Activated naive CD8-positive, alpha-beta T cell treated with anti-CD3 and anti-CD28 coated beads, Interleukin-2, amount 50 U/mL, for 16 hours (primary cell): ENCODE measurements around the gene TKTL1.

Experiments used
- DNase-seq: peaks from one replicate; pipeline ENCODE4 v3.0.0-alpha.2; 2020; ENCODE audit warnings: low read depth, low spot score

The TKTL1 gene

DNA sequence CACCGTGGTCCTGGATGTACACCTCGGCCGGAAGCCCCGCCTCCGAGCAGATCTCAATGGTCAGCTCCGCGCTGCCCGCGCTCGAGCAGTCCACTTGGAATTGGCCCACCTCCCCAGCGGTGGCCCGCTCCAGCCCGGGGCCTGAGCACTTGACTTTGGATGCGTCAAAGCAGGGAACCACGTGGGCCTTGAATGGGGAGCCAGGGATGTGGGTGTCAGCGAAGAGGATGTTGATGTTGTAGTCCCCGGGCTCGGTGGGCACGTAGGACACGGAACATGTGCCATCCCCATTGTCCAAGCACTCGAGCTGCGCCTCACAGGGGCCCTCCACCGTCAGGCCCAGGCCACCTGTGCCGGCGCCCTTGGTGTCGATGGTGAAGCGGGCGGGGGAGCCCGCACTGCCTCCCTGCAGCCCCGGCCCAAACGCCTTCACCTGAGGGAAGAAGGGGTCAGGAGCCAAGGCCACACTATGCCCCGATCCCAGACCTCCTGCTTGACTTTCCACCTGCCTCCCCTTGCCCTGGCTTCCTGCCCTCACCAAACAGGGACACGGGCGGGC, 64.6 kb downstream of the TKTL1 start:
- no peak for DNase-seq

DNA sequence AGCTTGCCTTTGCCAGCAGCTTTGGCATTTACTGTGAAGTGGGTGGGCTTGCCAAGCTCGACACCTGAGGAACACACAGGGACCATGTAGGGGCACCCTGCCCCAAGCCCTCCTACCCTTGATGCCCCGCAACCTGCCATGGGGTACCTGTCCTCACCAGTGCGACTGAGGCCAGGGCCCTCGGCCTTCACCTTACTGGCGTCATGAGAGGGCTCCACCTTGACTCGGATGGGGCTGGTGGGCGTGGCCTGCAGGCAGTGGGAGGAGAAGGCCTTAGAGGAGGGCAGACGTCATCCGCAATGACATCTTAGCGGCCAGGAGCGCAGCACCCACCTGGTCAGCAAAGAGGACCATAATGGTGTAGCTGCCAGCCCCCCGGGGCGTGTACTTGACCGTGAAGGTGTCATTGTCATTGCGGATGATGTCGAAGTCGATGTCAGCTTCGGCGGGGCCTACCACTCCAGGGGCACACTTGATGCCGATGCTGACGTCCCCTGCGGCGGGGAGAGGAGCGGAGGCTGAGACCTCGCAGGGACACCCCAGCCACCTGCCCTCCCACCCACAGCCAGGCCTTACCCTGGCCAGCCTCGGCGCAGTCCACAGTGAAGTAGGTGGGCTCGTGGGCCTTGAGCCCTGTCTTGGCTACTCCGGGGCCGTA, 66.6 kb downstream of the TKTL1 start:
- no peak for DNase-seq

DNA sequence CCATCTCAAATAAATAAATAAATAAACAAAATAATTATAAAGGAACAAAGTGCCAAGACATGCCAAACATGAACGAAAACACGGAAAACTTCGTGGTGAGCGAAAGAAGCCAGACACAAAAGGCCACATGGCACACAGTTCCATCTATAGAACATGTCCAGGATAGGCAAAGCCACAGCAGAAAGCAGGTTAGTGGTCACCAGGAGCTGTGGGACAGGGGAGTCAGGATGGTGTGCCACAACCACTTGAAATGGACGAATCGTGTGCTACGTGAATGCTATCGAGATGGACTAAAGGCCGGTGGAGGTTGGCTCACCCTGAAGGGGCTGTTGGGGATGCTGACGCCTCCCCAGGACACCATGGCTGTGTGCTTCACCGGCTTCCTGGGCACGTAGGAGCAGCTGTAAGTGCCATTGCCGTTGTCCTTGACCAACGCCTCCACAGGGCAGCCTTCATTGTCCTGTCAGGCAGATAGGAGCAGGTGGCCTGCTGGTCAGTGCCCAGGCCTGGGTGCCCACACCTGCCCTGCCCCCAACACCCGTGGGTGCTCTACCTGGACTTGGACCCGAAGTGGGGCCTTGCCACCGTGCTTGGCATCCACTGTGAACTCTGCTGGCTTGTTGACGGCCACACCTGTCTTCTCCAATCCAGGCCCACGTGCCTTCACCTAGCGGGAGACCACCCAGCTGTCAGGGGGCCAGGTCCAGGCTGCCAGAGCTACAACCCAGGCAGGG, 68.3 kb downstream of the TKTL1 start:
- DNase-seq: no peak

DNA sequence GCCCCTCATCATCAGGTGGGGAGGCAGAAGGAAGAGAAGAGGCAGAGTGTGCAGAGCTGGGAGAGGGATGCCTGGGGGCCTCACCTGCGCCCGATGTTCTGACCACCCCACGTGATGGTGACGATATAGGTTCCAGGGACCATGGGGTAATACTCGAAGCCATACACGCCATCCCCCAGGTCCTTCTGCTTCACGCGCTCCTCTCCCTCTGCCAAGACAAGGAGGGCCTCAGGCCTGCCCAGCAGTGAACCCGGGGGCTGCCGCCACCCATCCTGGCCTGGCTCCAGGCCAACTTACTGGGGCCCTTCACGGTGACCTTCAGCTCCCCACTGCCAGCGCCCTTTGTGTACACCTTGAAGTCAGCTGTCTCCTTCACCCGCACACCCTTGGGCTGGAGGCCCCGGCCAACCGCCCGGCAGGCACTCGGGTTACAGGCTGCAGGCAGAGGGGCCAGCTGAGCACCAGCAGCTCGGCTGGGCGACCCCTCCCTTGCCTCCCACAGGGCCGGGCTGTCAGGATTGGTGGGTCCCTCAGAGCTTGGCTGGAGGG, 69.5 kb downstream of the TKTL1 start:
- no peak for DNase-seq

DNA sequence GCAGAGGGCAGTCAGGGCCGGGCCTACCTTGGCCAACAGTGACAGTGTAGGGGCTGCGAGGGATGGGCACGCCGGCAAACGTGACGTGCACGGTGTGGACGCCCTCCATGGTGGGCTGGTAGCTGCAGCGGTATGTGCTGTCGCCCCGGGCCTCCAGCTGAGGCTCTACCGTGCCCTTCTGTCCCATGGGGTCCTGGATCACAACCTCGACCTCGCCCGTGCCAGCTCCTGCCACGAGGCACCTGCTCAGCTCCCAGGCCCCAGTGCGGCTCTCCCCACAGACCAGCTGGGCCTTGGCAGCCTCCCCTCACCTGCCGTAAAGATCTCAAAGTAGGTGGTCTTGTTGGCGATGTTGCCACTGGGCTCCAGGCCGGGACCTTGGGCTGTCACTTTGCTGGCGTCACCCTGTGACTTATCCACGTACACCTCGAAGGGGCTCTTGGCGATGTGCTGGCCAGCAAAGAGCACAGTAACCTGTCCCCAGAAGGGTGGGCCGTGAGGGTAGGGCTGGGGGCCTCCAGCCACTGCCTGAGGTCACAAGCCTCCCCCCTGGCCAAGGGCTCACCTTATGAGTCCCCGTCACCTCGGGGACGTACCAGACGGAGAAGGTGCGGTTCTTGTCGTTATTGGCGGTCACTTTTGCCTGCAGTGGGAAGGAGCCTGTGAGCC, 70.5 kb downstream of the TKTL1 start:
- DNase-seq: no peak

DNA sequence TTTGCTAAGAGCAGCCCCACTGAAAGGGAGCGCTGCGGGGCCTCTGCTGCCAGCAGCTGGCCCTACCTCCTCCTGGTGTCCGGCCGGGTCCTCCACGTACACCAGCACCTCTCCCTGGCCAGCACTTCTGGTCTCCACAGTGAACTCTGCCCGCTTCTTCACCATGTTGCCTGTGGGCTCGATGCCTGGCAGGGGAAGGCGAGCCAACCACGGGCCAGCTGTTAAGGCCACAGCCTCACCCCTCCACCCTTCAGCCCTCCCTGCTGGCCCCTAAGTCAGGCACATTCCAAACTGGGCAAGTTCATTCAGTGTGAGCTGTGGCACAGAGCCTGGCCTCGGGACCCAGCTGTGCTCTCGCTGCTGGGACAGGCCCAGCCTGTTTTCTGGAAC, 71.1 kb downstream of the TKTL1 start:
- no peak for DNase-seq

DNA sequence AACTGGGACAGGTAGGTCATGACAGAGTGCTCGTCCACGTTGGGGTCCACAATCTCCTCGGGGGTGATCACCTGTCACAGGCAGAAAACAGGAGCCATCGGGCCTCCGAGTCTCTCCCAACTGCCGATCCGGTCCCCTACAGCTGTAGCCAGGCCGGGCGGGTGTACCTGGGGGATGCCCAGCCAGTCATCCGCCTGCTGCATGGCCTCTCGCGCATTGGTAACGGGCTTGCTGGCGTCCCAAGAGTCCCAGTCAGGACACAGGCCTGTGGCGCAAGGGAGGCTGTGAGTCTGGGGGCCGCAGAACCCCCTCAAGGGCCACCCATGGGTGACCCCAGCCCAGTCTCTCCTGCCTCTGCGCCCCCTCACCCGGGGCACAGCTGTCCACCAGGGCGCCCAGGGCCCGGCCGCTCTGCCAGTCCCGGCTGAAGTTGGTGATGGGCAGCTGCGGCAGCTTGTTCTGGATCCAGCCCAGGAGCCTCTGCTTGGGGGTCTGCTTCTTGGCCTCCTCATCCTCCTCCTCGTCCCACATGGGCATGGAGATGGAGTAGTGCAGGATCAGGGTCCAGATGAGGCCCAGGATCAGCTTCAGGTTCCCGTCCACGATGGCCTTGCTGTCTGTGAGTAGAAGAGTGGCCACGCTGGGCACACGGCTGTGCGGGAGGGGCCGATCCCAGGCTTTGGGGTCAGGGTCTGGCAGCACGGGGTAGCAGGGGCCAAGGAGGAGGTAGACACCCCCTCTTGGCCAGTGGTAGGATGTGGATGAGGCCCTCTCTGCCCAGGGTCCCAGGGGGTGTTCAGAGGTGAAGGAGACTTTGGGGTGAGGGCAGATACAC, 72.1 kb downstream of the TKTL1 start:
- no peak for DNase-seq

DNA sequence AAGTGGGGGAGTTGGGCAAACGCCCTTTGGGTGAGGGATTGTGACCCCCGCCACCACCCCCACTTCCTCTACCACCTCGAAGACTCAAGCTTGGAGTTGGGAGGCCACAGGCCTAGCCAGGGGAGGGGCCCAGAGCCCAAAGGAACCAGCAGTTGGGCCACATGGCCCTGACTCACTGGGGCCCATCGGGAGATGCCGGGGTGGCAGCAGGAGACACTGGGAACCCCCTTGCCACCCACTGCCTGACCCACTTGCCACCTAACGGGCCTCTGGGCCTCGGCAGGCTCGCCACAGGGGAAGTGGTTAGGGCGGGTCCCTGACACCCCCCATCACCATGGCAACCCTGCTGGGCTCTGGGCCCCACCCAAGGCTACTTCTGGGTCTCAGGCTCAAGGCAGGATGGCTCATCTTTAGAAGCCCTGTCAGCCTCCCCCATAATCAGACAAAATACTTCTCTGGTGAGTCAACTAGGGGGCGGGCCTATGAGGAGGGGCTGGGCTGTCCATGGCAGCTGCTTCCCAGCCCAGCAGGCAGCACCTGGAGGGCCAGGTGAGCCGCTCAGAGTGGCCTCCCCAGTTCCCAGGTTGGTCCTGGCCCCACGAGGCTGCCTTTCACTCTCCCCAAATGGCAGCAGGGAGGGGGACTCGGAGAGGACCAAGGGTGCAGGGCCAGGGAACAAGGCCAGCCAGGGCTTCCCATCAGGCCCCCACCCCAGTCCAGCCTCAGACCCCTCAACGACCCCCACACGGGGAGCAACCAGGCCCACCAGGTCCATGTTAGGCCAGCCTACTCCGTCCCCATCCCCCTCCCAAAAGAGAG, 73.2 kb downstream of the TKTL1 start:
- peak; percentile 75 for DNase-seq

DNA sequence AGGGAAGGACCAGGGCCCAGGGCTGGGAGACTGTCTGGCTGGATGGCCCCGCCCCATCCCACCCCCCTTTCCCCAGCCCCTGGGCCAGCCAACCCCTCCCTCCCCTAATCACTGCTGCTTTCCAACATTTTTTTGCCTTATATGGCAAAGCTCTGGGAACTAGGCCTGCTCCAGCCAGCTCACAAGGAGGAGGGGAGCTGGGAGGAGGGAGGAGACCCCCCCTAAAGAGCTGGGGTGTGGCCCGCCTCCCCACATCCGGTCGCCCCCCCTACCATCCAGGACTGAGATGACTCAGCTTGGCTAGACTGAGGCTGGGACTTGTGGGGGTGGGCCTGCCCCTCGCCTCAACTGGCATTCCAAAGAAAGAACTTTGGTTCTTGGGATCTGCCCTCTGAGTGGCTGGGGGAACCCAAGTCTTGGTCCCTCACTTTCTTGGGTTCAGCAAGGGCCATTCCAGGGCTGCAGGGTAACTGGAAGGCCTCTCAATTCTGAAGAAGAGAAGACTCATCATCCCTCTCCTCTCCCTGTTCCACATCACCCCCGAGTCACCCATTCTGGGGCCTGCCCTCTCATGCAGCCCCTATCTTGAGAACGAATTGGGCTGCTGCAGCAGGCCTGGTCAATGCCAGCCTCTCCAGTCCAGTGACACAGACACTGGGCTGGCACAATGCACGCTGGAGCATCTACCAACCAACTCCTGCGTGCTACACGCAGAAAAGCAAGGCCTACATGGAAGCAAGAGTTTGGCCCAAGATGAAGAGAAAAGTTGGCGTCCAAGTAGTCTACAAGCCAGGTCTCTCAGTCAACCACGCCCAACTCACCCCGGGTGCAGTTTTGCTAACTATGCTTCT, 74.1 kb downstream of the TKTL1 start:
- DNase-seq: peak; percentile 27

DNA sequence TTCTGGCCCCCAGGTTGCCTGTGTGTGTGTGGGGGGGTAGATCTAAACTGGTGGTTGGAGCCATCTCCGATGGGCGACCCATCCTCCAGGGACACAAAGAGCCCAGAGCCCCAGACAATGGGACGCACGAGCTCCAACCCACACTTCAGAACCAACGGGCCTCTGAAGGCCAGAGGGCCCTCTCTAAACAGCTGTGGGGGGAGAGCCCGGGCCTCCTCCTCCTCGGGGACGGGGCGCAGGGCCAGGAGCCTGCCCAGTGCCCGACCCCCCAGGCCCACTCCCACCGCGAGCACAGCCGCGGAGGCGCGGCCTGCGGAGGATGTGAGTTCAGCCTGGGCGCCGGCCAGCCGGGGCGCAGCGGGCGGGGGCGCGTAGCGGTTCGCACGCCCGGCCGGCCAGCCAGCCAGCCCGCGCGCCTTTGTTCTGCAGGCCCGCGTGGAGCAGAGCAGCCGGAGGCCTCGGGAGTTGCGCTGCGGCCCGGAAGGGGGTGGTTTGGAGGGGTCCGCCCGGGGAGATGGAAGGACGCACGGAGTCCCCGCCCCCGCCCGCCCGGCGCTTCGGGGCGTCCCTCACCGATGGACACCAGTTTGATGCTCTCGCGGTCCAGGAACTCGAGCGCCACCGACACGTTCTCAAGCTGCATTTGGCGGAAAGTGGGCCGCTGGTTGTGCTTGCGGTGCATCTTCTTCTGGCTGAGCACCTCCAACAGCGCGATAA, 74.9 kb downstream of the TKTL1 start:
- DNase-seq: no peak

DNA sequence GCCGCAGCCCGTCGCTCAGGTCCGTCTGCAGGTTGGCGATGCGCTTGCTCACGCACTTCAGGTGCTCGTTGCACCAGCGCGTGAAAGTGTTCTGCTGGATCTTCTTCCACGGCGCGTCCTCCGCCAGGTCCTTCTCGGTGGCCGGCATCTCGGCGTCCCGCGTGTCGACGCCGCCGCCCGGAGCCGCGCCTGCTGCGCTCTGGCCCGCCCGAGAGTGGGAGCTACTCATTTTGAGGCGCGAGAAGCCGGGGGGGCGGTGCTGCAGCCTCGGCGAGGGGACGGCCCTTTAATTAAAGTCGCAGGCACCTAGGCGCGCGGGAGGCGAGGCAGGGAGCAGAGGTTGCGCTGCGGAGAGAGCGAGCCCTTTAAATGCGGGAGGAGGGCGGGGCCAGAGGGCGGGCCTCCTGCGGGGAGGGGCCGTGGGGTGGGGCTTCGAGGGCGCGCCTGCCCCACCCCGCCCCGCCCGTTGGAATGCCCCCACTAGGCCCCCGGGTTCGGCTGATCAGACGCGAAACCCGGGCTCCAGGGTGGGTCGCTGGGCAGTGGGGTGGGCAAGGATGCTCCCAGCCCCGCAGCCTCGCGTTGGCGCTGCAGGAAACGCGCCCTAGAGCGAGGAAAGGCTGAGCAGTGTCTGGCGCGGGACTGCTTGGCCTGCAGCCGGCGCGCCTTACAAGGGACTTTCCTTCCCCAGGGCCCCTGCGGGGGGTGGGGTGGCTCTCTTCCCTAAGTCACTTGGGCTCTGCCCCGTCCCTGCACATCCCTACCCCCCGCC, 75.6 kb downstream of the TKTL1 start:
- peak; percentile 76 for DNase-seq

DNA sequence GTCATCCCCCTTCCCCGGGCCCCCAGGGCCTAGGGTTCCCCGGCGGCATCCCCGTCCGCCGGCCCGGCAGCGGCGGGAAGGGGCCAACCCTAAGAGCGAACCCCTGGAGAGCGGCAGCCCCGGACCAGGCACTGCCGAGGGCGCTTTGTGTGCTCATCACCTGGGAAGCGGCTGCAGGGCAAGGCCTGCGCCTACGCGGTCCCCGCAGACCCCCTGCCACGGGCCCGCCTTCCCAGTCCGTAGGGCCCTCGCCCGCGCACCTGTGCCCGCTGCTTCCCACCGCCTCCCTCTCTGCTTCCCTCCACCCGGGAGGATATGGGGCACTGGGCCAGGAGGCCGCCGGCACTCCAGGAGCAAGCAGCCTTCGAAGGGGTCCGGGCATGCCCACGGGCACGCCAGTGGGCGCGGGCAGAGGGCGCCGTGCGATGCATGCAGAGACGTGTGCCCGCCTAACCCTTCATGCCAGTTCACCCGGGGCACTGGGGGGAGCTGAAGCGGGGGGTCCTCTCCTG, 76.2 kb downstream of the TKTL1 start:
- no peak for DNase-seq

DNA sequence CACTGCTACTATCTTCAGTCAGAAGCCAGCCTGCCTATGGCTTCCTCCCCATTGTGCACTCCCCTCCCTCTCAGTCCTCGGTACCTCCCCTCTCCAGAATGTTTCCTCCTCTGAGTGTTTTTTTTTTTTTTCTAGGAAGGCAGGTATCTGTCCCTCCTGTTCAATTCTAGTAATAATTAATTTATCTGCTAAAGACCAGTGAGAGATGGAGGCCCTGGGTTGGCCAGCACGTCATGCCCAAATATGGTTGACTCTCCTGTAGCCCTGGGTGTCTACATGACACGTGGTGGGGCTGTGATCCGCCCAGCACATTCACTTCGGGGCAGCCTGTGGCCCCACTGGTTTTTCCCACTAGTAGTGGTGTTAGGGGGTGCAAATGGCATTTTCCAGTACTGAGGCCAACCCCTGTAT, 77.0 kb downstream of the TKTL1 start:
- no peak for DNase-seq

DNA sequence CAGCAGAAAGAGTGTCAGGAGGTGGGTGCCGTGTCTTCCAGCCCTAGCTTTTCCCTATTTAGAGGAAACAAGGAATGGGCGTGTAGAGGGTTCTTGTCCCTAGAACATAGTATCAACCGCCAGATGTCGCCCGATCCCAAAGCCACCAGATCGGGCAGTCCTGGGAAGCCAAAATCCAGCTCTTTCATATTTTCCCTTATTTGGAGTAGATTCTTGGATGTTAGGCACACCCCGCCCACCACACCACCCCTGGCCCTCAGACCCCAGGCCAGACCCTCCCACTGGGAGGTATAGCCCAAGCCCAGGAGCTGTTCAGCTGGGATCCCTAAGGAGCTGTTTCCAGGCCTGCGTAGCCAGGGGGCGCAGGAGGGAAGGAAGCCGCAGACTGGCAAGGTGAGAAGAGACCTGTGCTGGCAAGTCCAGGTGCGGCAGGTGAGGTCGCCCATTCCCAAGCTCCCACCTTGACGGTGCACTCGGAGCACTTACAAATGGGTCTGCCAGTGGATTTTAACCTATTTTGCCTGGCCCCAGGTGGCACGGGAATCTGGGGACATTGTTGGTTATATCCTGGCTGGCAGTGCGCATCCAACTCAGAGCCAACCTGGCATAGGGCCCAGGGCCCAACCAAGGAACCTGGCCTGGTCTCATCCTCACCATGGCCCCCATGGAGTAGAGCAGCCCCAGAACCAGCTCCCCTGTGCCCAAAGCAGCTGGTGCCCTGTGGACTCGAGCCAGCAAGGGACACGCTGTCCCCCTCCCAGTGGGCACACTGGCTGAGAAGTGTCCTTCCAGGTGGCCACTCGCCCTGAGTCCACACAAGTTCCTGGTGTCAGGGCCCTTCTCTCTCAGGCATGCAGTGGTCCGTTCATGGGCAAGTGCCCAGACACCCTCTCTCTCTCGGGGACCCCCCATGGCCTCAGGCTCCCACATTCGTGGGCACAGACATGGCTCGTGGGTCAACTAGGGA, 78.0 kb downstream of the TKTL1 start:
- no peak for DNase-seq

DNA sequence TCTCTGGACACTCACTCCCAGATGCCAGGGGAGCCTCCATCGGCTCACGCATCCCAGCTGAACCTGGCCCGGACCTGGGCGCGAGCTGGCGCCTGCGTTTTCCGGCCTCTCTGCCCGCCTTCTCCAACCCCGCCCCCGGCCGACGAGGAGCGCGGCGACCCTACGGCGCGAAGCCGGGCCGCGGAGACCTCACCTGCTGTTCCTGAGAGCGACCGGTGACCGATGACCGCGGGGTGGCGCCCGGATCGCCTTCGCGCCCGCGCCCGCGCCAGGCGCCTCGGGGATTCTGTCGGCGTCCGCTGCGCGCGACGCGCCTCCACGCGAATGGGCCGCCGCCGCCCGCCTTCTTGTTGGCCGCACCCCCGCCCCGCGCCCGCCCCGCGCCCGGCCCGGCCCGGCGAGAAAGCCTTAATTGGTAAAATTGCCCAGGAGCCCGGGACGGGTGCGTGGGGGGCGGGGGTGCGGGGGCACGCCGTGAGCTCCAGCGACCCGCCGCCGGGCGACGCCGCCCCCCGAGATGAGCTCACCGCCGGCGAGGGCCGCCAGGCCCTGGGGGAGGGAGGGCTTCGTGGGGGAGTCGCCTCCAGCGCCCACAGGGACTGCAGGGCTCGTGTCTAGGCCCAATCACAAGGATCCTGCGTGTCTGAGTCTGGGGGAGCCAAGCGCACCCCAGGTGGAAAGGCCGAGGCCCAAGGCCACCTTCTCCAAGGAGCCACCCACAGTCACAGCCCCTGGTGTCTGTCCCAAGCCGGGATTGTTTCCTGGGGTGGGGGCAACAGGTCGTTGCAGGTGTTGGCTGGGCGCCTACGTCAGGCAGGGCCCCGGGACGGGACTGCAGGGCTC, 78.9 kb downstream of the TKTL1 start, which contains the start of gene FLNA:
TSS of gene FLNA (minus strand) at position 322 of the 843 bp plus-strand sequence. CDS start 3,389 bp downstream, outside the sequence.
- no peak for DNase-seq

DNA sequence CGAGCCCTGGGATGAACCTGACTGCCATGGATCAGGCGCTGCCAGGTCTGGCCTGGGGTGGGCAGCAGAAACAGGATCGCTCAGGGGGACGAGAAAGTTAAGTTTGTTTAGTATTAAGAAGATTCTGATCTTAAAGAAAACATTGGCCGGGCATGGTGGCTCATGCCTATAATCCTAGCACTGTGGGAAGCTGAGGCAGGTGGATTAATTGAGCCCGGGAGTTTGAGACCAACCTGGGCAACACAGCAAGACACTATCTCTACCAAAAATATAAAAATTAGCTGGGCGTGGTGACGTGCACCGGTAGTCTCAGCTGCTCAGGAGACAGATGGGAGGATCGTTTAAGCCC, 79.5 kb downstream of the TKTL1 start:
- no peak for DNase-seq
